Adrenal gland (tissue), 5 donors: Measurements from ENCODE around the gene TLCD1.

Experiments
- CTCF ChIP-seq, 6 experiments: fragments of 450-650 bp in 4 of 6; fragments of 200-600 bp in 2 of 6; sonication (generic) in 1 of 6; IDR thresholded peaks; 1 replicate in 5 of 6; 2 replicates in 1 of 6; pipeline versions ENCODE4 v1.5.1 to v1.8.0; 2016 to 2021; ENCODE audit warnings: antibody characterized with exemption in 6 of 6, mild to moderate bottlenecking in 2 of 6, moderate library complexity in 1 of 6
- POLR2A ChIP-seq, 2 donors: fragments of 450-650 bp; IDR thresholded peaks; one replicate each; pipeline ENCODE4 v1.6.1; 2017; ENCODE audit warnings: antibody characterized with exemption in 2 of 2, mild to moderate bottlenecking in 2 of 2, moderate library complexity in 1 of 2
- donor health status: DM: no; HTN: no; CAD: no.

- TF ChIP-seq POLR2A (IDR thresholded peaks at IDR 0.05) = no peak
- no peak for TF ChIP-seq CTCF (IDR thresholded peaks at IDR 0.05)
Measured at GRCh38 chr17:28758411-28759121, 32.5 kb upstream of the TLCD1 start.
